ENCODE results near the gene CCNL2.

DNA sequence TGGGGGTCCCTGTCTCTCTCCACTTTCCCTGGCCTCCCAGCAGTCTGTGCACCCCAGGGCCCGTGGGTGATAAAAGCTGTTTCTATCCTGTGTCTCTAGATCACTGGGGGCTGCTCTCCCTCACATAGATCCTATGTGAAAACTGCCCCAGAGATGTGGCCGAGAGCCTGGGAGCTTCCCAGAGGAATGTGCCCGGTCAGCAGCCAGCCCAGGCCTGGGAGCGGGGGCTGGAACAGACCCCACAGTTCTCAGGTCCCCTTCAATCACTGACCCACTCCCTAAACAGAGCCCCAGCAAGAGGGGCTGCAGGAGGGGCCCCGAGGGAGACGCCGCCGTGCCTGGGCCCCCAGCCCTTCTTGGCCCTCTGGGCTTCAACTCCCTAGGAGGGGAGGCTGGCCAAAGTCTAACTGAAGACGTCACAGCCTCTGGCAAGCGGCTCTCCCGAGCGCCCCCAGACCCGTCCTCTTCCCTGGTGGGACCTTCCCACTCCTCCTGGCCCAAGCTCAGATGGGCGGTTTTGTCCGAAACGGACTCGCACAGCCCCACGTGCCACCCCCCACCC, 41.2 kb downstream of the CCNL2 start:
- TF ChIP-seq, protein P1, sequence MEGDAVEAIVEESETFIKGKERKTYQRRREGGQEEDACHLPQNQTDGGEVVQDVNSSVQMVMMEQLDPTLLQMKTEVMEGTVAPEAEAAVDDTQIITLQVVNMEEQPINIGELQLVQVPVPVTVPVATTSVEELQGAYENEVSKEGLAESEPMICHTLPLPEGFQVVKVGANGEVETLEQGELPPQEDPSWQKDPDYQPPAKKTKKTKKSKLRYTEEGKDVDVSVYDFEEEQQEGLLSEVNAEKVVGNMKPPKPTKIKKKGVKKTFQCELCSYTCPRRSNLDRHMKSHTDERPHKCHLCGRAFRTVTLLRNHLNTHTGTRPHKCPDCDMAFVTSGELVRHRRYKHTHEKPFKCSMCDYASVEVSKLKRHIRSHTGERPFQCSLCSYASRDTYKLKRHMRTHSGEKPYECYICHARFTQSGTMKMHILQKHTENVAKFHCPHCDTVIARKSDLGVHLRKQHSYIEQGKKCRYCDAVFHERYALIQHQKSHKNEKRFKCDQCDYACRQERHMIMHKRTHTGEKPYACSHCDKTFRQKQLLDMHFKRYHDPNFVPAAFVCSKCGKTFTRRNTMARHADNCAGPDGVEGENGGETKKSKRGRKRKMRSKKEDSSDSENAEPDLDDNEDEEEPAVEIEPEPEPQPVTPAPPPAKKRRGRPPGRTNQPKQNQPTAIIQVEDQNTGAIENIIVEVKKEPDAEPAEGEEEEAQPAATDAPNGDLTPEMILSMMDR (IDR thresholded peaks at IDR 0.05) = no peak
- TF ChIP-seq POLR2A (IDR thresholded peaks at IDR 0.05) = no peak

Data from adrenal gland (tissue), 5 donors.